ENCODE measurements around the gene FAM120C.

The FAM120C gene

DNA sequence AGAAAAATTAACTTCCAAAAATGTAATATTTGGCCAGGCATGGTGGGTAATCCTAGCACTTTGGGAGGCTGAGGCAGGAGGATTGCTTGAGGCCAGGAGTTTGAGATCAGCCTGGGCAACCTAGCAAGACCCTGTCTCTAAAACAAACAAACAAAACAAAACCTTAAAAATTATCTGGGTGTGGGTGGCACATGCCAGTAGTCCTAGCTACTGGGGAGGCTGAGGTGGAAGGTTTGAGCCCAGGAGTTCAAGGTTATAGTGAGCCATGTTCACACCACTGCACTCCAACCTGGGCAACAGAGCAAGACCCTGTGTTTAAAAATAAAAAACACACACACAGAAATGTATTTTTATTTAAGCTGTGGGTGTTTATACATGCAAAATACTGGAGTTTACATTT lies 12.0 kb downstream of the FAM120C start:
- no peak for DNase-seq (ENCODE audit: low spot score)

DNA sequence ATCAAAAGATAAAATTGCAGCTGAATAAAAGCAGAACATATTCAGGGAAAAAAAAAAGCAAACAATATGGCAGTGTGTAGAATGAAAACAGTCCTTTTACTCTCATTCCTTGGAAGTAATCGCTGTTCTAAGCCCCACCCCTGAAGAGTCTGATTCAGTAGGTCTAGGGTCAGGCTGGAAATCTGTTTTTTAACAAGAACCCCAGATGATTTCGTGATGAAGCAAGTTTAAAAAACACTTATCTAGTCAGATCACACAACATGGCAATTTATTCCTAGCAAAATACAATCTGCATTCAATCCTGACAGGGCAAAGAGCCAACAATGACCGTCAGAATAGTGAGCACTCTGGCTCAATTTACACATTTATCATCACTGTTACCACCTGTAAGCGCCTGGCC lies 16.1 kb downstream of the FAM120C start:
- DNase-seq (ENCODE audit: low spot score), result no peak

DNA sequence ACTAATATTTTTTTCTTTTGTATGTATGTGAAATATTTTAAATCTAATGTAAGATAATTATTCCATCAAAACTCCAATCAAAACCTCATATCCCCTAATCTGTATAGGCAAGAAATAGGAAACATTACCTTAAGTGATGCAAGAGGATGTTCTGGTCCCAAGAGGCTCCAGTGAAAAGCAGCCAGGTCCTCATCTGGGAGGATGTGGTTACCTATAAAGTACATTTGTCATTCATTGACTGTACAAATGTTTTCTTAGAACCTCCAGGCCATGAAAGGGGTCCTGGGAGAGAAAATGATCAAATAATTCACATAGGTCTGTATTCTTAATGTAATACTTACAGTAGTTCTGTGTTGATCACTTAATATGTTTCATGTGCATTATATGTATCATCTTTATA lies 25.5 kb downstream of the FAM120C start:
- DNase-seq (ENCODE audit: low spot score), result no peak

DNA sequence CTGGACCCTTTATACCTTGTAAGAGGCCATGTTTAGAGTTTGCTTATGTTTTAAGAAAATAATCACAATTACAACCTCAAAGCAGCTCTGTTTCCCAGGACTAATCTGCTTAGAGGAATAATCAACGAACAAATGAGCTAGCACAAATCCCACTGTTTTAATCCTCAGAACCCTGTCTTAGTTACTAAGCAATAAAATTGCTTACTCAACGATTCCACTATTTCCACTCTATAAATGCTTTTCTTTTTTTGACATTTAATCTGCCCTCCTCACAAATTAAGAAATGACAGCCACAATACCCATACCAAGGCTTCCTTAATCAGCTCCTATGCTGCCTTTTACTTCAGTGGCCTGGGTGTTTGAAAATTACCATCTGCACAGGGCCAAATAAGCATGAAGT lies 48.8 kb downstream of the FAM120C start:
- DNase-seq (ENCODE audit: low spot score), result no peak

- no peak for DNase-seq (ENCODE audit: low spot score)
Measured at GRCh38 chrX:54116391-54116790, 66.7 kb downstream of the FAM120C start.

GRCh38 chrX:54093571-54093970 lies 89.5 kb downstream of the FAM120C start:
- DNase-seq (ENCODE audit: low spot score), result no peak

DNA sequence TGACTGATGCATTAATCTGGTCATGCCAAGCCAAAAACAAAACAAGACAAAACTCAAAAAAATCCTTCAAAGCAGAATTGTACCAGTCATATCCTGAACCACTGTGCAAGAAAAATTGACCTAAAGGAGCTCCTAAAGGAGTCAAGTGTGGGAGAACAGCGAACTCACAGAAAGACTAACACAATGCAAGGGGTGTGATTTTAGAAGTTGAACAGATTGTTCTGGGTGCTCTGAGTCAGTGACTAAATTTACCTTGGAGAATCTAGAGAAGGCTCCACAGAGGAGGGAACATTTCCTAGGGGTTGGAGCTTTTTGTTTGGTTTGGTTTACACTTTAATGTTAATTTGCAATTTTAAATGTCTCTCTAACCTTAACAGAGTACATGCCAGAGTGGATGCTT lies 89.9 kb downstream of the FAM120C start:
- no peak for DNase-seq (ENCODE audit: low spot score)

GRCh38 chrX:54090880-54091279 lies 92.2 kb downstream of the FAM120C start:
- DNase-seq (ENCODE audit: low spot score), result no peak

- no peak for DNase-seq (ENCODE audit: low spot score)
Measured at GRCh38 chrX:54089191-54089590, 93.9 kb downstream of the FAM120C start.

GRCh38 chrX:54087661-54088060 lies 95.4 kb downstream of the FAM120C start:
- no peak for DNase-seq (ENCODE audit: low spot score)

- no peak for DNase-seq (ENCODE audit: low spot score)
Measured at GRCh38 chrX:54085666-54086065, 97.4 kb downstream of the FAM120C start.

DNA sequence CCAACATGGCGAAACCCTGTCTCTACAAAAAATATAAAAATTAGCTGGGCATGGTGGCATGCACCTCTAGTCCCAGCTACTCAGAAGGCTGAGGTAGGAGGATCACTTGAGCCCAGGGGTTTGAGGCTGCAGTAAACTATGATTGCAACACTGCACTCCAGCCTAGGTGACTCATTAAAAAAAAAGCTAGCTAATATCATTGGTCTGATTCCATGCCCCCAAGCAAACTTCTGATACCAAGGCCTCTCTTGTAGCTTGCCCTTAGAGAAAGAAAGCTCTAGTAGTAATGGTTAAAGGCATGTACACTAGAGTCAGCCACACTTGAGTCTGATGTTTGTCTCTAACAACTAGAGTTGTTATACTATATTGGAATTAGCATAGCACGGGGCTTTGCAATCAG lies 106.2 kb downstream of the FAM120C start:
- no peak for DNase-seq (ENCODE audit: low spot score)

DNA sequence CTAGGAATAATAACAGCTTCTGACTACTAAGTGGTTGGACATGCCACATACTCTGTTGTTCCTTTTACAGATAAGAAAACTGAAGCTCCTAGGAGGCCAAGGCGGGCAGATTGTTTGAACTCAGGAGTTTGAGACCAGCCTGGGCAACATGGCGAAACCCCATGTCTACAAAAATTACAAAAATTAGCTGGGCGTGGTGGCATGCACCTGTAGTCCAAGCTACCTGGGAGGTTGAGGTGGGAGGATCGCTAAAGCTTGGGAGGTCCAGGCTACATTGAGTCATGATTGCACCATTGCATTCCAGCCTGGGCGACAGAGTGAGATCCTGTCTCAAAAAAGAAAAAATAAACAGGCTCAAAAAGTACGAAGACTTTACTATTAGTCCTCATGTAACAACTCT lies 108.2 kb downstream of the FAM120C start:
- no peak for DNase-seq (ENCODE audit: low spot score)

GRCh38 chrX:54067766-54068165 lies 115.3 kb downstream of the FAM120C start:
- DNase-seq (ENCODE audit: low spot score), result no peak

DNA sequence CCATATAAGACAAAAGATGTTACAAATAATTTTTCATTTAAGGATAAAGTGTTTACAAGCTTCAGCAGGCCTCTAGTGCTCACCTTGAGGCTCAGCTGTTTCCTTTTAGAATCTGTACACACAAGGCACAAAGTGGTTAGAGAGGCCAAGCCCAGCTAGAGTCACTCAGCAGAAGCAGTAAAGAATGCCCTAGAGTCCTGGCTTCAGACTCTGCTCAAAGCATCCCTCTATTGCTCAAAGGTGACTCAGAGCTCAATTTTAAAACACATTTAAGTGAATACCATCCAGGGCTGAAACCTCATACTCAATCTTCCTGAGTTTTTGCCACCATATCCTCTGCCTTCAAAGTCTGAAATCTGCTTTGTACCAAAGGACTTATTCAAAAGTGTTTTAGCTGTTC lies 116.2 kb downstream of the FAM120C start:
- DNase-seq (ENCODE audit: low spot score), result no peak

DNA sequence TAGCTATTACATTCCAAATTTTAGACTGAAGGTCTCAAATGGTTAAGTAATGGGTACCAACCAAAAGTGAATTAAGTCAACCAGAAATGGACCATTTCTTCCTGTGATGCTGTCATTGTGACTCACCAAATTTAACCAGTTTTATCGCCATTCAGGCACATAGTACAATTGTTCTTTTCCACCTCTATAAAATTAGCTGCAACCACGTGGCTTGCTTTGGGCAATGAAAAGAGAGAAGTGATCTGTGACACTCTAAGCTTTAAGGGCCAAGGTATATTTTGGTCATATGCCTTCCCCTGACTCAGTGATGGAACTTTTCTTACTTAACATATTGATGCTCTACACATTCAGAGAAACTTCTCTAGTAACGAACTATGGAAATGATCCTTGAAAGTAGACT lies 118.5 kb downstream of the FAM120C start:
- DNase-seq (ENCODE audit: low spot score), result no peak

GRCh38 chrX:54063361-54063760 lies 119.7 kb downstream of the FAM120C start:
- no peak for DNase-seq (ENCODE audit: low spot score)

- DNase-seq (ENCODE audit: low spot score), result no peak
Measured at GRCh38 chrX:54049801-54050200, 133.3 kb downstream of the FAM120C start.

- DNase-seq (ENCODE audit: low spot score), result no peak
Measured at GRCh38 chrX:54048412-54048811, 134.6 kb downstream of the FAM120C start.

DNA sequence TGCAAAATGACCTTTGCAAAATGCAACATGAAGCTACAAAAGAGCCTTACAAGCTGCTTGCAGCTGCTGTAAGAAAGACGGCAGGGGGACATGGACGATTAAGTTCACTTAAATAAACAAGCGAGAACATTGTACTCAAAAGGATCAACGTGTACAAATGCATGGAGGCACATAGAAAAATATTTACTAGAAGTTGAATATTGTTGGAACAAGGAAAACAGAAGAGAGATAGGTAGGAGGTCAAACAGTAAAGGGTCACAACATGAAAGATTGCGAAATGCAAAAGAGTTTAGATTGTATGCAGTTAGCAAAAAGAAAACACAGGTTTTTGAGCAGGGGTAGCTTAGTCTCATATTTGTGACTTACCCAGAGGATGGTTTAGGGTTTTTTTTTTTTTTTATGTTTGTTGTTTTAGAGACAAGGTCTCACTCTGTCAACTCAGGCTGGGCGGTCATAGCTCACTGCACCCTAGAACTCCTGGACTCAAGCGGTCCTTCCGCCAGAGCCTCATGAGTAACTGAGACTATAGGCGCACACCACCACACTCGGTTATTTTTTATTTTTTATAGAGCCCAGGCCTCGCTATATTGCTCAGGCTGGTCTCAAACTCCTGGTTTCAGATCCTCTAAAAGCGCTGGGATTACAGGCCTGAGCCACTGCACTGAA lies 137.4 kb downstream of the FAM120C start:
- DNase-seq (ENCODE audit: low spot score), result no peak

DNA sequence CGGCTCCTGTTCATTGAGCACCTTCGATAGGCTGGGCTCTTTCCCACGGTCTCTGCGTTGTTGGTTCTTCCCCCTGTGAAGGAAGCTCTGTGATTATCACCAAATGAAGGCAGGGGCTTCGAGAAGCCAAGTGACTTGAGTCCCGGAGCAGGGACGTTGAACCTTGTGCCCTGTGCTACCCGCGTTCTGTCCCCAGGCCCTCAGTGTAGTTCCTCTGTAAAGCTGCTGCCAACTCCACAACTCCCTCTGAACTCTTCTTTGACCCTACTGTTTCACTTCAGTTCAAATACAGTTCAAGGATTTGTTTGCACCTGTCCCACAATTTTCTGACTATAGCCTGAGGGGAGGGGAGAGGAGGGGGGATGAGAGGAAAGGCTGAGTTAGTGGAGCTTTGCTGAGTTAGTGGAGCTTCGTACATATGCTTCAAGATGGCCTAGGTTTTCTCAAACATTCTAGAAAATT lies 138.1 kb downstream of the FAM120C start:
- peak; percentile 42 for DNase-seq (ENCODE audit: low spot score)

- peak; percentile 90 for DNase-seq (ENCODE audit: low spot score)
Measured at GRCh38 chrX:54044126-54044876, 138.8 kb downstream of the FAM120C start, which contains the start of gene PHF8. PHF8 (minus strand) TSS chrX:54044473; CDS start chrX:54042728, 1,745 bp downstream.

DNA sequence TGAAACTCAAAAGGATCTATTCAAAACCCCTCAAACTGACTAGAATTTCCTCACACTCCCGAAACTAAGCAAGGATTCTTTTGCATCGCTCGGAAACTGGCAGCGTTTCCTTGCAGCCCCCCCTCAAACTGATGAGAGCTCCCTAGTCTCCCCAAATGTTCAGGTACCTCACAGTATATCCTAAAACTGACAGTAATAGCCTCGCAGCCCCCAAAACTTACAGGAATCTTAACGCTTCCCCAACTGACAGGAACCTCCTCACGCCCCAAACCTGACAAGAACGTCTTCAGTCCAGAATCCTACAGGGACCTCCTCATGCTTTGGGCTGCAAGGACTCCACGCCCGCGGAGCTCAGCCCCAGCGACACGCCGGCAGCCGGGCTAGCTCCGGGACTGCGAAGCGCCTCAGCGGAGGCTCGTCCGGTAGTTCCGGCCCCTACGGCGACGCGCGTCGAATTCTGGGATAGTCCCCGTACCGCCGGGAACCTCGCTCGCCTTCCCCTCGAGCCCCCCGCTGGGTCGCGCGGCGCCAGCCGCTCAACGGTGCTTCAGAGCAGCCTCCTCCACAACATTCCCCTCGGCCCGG lies 139.4 kb downstream of the FAM120C start:
- peak; percentile 18 for DNase-seq (ENCODE audit: low spot score)

Measured in pons (tissue), 1 donor.